LHCN-M2 (cell line): ENCODE measurements around the gene UBE3B. TPM values are rescaled to one million over a fixed set of nuclear protein-coding genes. Genes with fewer than 3 reads are reported as not detected.
A peak's percentile ranks its signal among the peaks of the same experiment; 100 is the strongest.

Experiments used
- DNase-seq: peaks from one replicate; pipeline ENCODE4 v3.0.0-alpha.2; 2012; ENCODE audit warnings: low read depth
- total RNA-seq: library from RNA; depleted of rRNA; stranded (reverse); fragments of >200 nt; gene quantifications from 2 replicates; pipeline ENCODE4 v1.2.3, GENCODE V29; 2014

Gene UBE3B
- total RNA-seq, 1 experiment from 2014 or later = 45.9 TPM

DNA sequence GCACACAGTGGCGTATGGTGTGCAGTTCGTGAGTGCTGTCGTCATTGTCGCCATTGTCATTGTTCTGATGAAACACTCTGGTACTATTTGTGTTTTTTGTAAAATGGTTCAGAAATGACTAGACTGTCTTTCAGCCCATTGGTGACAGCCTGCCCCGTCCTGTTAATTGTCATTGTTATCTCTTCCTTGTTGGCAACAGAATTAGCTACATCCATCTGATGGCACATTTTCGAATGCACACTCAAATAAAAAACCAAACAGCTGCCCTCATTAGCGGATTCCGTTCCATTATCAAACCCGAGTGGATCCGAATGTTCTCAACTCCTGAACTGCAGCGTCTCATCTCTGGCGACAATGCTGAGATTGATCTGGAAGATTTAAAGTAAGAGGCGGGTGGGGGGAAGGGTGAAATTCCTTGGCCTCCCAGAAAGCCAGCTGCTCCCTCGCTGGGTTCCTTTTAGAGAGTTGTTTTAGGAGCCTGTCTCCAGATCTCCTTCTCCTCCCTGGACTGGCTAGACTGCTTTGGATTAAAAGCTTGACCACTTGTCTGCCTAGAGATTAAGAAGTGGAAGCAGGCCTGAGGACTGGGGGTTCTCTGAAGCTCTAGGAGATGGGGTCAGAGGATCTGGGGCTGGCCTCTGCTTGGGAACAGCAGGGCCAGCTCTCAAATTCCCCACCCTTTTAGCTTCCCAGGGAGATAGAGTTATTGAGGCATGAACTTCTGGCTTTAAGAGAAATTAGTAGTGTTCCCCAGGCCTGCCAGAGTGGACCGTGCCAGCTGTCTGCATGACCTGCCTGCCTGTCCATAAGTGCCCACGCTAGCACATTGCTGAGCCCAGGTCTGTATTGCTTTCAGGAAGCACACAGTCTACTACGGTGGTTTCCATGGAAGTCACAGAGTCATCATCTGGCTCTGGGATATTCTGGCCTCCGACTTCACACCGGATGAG, 52.5 kb downstream of the UBE3B start:
- DNase-seq = no peak

DNA sequence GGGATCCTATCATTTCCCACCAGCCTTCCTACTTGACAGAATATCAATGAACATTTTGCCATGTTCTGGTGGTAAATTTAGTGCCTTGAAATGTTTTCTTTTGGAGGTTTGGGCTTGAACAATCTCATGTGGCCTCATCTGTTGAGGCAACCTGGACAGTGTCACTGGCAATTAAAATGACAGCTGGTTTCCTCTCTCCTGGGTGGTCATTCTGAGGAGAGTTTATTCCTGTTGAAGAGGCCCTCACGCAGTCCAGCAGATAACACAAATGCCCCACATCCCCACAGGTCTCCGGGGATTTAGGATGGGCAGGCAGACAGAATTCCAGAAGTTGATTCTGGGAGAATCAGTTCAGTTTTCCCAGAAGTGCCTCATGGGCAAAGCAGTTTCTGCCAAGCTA, 54.0 kb downstream of the UBE3B start:
- DNase-seq = no peak

DNA sequence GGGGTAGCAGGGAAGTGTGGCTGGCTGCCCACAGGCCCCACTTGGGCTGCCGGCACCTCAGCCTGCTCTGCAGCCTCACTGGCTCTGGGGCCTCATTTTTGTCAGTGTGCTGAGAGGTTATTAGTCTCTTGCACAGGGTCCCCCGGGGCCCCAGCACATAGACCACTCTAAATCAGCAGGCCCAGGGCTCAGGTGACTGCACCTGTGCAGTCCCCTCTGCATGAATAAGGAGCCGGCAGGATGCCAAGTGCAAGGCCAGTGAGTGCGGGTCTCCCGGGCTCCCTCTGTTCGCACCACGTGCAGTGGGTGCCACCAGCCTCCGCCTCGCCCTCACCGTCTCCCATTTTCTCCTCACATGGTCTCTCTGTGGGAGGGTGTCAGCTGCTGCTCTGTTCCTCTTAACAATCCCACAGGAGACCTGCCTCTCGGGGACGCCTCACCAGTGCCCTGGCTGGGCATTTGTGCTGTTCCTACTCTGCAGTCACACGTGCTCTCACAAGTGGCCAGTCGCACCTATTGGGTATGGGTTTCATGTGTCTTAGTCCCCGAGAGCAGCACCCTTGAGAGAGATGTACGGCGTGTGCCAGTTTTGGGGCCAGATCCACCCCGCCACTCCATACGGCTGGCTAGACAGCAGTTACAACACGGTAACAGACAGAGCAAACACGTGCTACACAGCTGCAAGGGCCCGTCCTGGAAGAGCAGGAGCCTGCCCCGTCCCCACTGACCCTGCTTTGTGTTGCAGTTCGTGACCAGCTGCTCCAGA, 55.5 kb downstream of the UBE3B start:
- no peak for DNase-seq

- DNase-seq = no peak
Observed at GRCh38 chr12:109533487-109533740, 56.0 kb downstream of the UBE3B start.

DNA sequence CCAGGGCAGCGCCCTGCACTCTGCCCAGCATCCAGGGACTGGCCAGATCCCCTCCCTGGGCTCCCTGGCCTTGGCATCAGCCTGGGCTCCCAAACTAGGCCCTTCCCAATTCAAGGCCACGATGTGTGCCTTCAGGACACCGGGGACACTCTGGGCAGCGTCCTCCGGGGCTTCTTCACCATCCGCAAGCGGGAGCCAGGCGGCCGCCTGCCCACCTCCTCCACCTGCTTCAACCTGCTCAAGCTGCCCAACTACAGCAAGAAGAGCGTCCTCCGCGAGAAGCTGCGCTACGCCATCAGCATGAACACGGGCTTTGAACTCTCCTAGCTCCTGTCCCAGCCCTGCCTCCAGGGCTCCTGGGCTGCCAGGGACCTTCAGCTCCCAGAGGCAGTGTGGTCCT, 57.0 kb downstream of the UBE3B start:
- DNase-seq = no peak

DNA sequence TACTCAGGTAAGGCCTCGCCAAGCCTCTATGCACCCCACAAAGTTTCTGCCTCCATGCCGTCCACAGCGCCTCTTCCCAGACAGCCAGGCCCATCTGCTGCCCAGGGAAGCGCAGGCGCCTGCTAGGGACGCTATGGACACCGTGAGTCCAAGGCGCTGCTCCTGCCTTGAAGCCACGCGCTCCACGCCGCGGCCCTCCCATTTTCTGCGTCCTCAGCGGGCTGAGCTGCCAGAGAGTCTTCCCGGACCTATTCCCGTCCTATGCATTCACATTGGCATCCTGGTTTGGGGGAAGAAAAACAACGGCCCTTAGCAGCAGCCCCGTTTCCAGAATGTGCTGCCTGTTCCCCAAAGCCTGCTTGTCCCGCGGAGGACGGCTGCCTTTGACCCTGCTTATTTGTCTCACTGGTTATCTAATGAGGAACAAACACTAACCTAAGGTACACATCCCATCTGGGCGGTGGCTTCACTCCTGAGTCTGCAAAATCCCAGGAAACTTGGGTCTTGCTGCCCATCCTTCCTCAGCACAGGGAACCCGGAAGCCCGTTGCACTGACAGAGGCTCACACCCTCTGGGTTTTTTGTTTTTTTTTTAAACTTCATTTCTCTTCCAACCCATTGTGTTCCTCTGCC, 57.9 kb downstream of the UBE3B start:
- DNase-seq = no peak

GRCh38 chr12:109535863-109536250, 58.4 kb downstream of the UBE3B start:
- no peak for DNase-seq

DNA sequence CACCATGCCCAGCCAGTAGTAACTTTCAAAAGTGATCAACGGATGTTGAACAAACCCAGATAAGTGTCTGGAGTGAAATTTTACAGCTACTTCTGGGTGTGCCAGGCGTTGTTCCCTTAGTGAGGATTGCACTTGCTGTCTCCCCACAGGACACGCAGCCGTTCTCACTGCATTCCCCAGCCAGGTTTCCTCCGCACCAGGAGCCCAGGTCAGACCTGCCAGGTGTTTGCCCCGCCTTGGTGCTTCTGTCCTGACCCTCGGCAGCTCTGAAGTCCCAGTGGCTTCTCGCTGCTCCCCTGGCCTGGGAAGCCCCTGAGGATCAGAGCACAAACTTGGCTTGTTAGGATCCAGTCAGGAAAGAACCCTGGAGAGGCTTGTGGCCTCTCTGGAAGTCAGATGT, 59.7 kb downstream of the UBE3B start:
- no peak for DNase-seq

DNA sequence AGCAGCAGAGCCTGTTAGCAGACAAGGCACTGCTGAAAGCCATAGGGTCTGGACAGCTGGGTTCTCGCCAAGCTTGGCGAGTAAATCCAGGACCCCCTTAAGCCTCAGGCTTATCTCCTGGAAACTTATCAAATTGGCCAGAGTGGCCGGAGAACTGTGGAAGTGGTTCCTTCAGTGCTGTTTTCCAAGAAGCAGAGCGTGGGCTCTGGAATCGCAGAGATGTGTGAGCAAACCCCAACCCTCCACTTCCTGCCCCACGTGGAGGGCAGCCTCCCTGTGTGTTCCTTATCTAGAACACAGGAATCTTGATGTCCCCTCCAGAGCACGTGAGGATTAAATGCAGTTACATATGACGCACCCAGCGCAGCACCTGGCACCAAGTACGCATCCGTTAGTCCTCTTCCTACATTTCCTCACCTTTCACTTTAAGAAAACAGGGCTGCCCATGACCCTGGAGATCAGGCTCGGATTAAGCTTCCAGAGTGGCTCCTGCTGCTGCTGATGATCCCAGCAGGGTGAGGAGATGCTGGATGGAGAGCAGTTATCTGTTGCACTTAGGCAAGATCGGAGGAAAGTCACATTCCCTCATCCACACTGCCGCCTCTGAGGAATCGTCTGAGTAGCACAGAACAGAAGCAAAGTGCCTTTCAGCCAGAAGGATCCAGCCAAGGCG, 60.9 kb downstream of the UBE3B start:
- no peak for DNase-seq

DNA sequence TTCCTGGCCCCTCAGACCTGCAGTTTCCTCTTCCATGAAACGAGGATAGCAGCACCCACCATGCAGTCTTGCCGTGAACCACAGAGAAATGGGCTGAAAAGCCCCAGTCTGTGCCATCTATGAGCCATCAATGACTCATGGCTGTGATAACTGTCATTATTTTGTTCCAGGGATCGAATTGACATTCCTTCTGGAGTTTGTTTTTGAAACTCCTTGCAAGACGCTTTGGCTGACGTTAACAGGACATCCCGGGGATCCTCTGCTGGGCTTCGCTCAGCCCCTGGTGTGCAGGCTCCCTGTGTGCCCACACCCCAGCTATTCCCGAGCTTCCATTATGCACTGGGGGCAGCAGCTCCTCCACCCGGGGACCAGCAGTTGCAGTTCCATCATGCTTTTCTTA, 62.1 kb downstream of the UBE3B start:
- DNase-seq = peak; percentile 66

GRCh38 chr12:109540526-109541412, 63.3 kb downstream of the UBE3B start:
- no peak for DNase-seq

GRCh38 chr12:109541413-109541726, 63.9 kb downstream of the UBE3B start:
- DNase-seq = peak; percentile 15

GRCh38 chr12:109542014-109542413, 64.6 kb downstream of the UBE3B start:
- DNase-seq = peak; percentile 57

DNA sequence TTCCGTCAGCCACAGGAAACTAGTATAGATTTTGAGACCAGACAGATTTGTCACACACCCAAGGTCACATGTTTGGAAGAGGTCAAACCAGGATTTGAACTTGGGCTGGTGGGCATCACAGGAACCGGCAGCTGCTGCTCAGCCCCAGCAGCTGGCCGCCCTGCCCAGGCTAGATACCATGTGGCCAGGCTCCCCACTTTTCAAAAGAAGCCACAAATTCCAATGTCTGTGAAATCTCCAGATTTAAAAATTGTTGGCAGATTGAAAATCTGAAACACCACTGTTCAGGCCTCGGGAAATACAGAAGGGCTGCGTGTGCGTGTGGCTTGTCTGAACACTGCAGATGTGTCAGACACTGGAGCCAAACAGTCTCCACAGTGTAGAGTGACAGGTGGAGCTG, 65.4 kb downstream of the UBE3B start:
- DNase-seq = peak; percentile 72

DNA sequence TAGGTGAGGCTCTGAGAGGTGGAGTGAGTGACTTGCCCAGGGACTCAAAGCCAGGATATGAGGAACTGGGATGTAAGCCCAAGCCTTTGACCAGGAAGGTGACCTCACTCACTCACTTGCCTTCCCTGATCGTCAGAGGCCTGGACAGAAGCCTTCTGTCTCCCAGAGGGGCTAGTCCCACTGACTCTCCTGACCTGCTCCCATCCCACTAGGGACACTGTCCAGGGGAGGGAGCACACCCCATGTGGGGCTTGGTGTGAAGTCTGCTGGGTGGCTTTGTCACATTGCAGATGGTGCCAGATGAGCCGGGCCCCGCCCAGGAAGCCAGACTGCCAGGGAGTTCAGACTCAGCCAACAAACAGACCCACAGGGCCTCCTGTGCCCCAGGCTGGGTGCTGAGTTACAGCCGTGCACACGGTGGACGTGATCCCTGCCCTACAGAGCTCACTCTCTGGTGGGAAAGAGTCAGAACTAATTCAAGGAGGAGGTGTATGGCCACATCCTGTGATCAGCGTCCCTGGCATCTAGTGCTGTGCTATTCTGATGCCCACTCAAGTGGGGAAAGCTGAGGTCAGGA, 67.6 kb downstream of the UBE3B start:
- peak; percentile 41 for DNase-seq

DNA sequence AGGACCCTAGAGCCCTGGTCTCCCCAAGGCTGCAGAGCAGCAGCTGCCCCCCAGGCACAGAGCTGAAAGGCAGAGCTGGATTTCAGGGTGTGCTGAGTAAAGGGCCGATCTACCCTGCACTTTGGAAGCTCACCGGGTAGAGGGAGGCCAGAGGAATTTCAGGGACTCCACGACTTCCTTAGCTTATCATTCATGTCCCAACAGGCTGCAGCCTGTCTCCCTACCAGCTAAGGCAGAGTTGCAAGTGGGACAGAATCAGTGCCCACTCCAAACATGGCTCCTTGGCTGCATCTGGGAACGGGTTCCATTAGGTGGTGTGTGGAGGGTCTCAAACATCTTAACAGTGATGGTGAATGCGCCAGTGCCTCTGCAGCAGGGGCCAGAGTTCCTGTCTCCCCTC, 68.4 kb downstream of the UBE3B start:
- DNase-seq = no peak

- no peak for DNase-seq
Observed at GRCh38 chr12:109547286-109547685, 69.9 kb downstream of the UBE3B start.

- DNase-seq = no peak
Observed at GRCh38 chr12:109548258-109548657, 70.8 kb downstream of the UBE3B start.

DNA sequence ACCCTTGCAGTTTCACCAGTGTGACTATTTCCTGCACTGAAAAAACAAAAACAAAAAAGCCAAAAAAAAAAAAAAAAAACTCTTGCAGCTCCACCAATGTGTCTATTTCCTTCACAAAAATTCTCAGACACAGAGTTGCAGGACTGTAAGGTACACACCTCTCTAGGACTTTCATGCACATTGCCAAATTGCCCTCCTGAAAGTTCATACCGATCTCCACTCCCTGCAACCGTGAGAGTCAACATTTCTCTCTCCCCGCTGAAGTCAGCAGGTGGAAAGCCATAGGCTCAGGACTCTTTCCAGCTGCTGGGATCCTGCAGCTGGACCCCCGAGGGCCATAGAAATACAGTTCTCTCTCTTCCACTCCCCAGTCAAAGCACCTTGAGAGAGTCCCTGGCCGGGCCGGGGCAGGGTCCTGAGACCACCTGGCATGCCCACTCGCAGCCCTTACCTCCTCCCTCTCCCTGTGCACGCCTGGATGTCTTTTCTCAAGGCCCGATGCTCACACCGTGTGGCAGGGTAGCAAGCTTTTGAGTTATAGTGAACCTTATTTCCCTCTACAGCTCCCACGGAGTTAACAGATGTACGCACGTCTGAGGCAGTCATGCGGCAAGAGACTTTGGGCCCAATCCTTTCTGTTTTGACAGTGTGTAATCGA, 72.3 kb downstream of the UBE3B start:
- DNase-seq = no peak

- no peak for DNase-seq
Observed at GRCh38 chr12:109550281-109550680, 72.8 kb downstream of the UBE3B start.
